Measurements from ENCODE around the gene UBA1. TPM values are rescaled to one million over a fixed set of nuclear protein-coding genes. Genes with fewer than 3 reads are reported as not detected.

Gene UBA1
- total and polyA plus RNA-seq, 7 donors: 72.7 to 126 (median 81.1) TPM

DNA sequence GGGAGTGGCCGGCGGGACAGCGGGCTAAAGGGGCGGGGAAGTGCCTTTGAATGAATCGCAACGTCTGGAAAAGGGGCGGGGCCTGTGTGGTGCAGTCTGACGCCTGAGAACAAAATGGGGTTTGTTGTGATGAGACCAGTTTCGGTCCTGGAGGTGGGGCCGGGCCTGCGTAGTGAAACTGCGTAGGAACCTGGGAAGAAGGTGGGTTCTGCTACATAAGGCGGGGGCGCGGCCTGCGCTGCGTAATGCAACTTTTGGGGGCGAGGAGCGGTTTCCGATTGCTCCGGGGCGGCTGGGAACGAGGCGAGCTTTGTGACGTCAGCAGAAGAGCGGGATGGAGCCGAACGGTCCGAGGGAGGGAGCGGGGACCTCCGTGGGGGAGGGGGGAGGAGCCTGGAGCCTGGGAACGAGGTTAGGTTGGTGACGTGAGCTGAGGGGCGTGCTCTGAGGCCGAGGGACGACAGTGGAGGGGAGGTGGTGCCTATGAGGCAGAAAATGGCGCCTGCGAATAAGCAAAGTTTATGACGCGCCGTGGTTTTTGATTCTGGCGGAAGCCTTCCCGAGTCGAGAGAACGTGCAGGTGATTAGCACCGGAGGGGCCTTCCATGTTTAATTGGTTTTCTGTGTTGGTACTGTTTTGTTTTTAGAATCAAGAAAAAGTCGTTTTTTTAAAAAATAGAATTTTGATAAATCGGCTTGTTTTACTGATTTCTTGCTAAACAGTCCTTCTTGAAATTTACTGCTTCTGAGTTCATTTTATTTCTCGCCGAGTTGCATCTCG, 39.9 kb downstream of the UBA1 start:
- Histone ChIP-seq H3K36me3 (peaks cover 0 to 9% (median 0%) of the 10 kb centered on the region in 4 donors), H3K4me3 (peak overlapping the region; percentile 64 to 73 (median 68)), H3K9me3 (no peaks in the 10 kb centered on the region), H3K4me1 (peaks cover 0 to 6% (median 2%) of the 10 kb centered on the region in 4 donors), H3K27me3 (no peaks in the 10 kb centered on the region), H3K27ac (peak overlapping the region; percentile 93 to 97 (median 94))
- WGBS, 2 donors: 1% methylated on average over 48 to 51 of the region's 51 CpGs
- peak; percentile 98 for DNase-seq
- TF ChIP-seq POLR2A (IDR thresholded peaks at IDR 0.05) (no peak), EP300 (IDR thresholded peaks at IDR 0.05) (peak in 1 of 4 donors; percentile 81), POLR2AphosphoS5 (IDR thresholded peaks at IDR 0.05) (peak in 3 of 4 donors; percentile 69 to 85 (median 70))
- TF ChIP-seq, protein P1, sequence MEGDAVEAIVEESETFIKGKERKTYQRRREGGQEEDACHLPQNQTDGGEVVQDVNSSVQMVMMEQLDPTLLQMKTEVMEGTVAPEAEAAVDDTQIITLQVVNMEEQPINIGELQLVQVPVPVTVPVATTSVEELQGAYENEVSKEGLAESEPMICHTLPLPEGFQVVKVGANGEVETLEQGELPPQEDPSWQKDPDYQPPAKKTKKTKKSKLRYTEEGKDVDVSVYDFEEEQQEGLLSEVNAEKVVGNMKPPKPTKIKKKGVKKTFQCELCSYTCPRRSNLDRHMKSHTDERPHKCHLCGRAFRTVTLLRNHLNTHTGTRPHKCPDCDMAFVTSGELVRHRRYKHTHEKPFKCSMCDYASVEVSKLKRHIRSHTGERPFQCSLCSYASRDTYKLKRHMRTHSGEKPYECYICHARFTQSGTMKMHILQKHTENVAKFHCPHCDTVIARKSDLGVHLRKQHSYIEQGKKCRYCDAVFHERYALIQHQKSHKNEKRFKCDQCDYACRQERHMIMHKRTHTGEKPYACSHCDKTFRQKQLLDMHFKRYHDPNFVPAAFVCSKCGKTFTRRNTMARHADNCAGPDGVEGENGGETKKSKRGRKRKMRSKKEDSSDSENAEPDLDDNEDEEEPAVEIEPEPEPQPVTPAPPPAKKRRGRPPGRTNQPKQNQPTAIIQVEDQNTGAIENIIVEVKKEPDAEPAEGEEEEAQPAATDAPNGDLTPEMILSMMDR (IDR thresholded peaks at IDR 0.05): no peak
- intact Hi-C loops (cut with DNase I): loop anchor here (2.0 to 10.0 kb wide), 3 partner anchors 15 to 419 kb away; partner anchors contain the start of genes CDK16, ELK1, NDUFB11 and RBM10

DNA sequence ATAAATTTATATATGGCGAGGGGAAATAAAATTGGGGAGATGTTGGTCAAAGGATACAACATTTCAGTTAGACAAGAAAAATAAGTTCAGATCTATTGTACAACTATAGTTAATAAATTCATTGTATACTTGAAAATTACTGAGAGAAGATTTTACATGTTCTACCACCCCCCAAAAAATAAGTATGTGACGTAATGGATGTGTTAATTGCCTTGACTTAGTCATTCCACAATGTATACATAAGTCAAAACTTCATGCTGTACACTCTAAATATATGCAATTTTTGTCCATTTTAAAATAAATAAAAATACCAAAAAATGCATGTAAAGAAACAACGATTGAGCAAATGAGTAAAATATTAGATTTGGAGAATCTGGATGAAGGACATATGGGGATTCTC, 41.0 kb downstream of the UBA1 start:
- no peak for DNase-seq
- intact Hi-C loops (cut with DNase I): loop anchor here (5.0 to 10.0 kb wide), 2 partner anchors 90 to 418 kb away; partner anchors contain the start of genes ELK1, NDUFB11 and RBM10

DNA sequence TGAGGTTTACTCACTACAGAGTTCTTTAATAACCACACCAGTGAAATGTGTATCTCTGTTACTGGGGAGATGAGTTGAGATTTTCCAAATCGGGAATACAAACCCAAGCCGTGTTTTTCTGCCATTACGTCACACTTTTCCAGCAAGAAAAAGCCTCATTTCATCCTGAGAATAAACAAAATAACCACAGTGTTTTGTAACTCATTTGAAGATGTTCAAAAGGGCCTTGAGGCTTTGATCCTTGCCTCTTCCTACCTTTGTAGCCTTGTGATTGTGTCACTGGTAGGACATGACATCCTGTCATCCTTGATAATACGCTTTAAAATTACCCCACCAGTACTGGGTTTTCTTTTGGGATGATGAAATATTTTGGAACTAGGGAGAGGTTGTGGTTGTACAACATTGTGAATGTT, 42.1 kb downstream of the UBA1 start:
- Histone ChIP-seq H3K36me3 (peaks cover 0 to 12% (median 1%) of the 10 kb centered on the region in 4 donors), H3K9me3 (no peaks in the 10 kb centered on the region), H3K27me3 (no peaks in the 10 kb centered on the region), H3K4me3 (no peak overlapping the region), H3K27ac (peak overlapping the region; percentile 41 to 97 (median 94)), H3K4me1 (peaks cover 0 to 6% (median 2%) of the 10 kb centered on the region in 4 donors)
- intact Hi-C loops (cut with DNase I): loop anchor here (2.0 to 10.0 kb wide), 4 partner anchors 77 to 287 kb away; partner anchors contain the start of genes NDUFB11 and RBM10
- TF ChIP-seq, protein P1 (IDR thresholded peaks at IDR 0.05): no peak
- TF ChIP-seq POLR2A (IDR thresholded peaks at IDR 0.05) (no peak), POLR2AphosphoS5 (IDR thresholded peaks at IDR 0.05) (no peak), EP300 (IDR thresholded peaks at IDR 0.05) (no peak)
- no peak for DNase-seq
- WGBS, 2 donors: 76 to 86% methylated on average over 4 of the region's 4 CpGs

More for the DNA sequence above, 41.0 kb downstream of the UBA1 start:
- Histone ChIP-seq H3K27ac (peak overlapping the region; percentile 93 to 97 (median 94)), H3K4me3 (peak overlapping the region in 3 of 4 donors; percentile 64 to 73 (median 66)), H3K4me1 (peaks cover 0 to 6% (median 2%) of the 10 kb centered on the region in 4 donors), H3K9me3 (no peaks in the 10 kb centered on the region), H3K27me3 (no peaks in the 10 kb centered on the region), H3K36me3 (peaks cover 0 to under 1% (median 0%) of the 10 kb centered on the region in 4 donors)
- 61 to 63% methylated on average over 3 of the region's 3 CpGs for WGBS, 2 donors
- TF ChIP-seq EP300 (IDR thresholded peaks at IDR 0.05): no peak
- TF ChIP-seq POLR2A (IDR thresholded peaks at IDR 0.05): no peak
- no peak for TF ChIP-seq POLR2AphosphoS5 (IDR thresholded peaks at IDR 0.05)
- TF ChIP-seq, protein P1 (IDR thresholded peaks at IDR 0.05): no peak

DNA sequence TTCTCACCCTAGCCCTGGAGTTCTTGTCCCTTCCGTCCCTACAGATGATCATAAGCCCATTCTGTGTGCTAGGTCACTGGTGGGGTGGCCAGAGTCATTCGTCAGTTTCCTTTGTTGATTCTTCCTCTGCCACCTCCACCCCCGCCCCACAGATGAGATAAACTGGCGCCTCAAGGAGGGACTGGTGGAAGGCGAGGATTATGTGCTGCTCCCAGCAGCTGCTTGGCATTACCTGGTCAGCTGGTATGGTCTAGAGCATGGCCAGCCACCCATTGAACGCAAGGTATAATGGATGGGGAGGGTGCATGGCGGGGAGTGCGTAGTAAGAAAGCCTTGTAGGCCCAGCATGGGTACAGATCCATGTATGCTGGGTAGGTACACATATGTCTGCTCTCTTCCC, 45.6 kb downstream of the UBA1 start:
- H3K9me3 ChIP-seq: no peaks in the 10 kb centered on the region
- peak; percentile 30 for DNase-seq
- H3K27ac ChIP-seq: no peak overlapping the region
- intact Hi-C loops (cut with DNase I): loop anchor here (5.0 to 10.0 kb wide), 3 partner anchors 73 to 123 kb away; partner anchors contain the start of genes NDUFB11 and RBM10
- 97 to 98% methylated on average over 8 of the region's 8 CpGs for WGBS, 2 donors
- no peaks in the 10 kb centered on the region for H3K27me3 ChIP-seq
- peaks cover 0 to 45% (median 4%) of the 10 kb centered on the region in 4 donors for H3K36me3 ChIP-seq
- H3K4me1 ChIP-seq: no peaks in the 10 kb centered on the region
- H3K4me3 ChIP-seq: no peak overlapping the region
- TF ChIP-seq EP300 (IDR thresholded peaks at IDR 0.05): no peak
- no peak for TF ChIP-seq POLR2AphosphoS5 (IDR thresholded peaks at IDR 0.05)
- TF ChIP-seq POLR2A (IDR thresholded peaks at IDR 0.05): no peak
